HG03103 (cell line): ENCODE data around the gene LRRC8C.

Experiments used
- ATAC-seq: cut with Tn5 transposase; IDR thresholded peaks from one replicate; pipeline ENCODE4 v1.9.1; 2021; ENCODE audit warnings: low read depth; ENCODE audit not compliant: unreplicated experiment

The LRRC8C gene

GRCh38 chr1:89670163-89670562, 37.2 kb downstream of the LRRC8C start:
- ATAC-seq, result peak; percentile 99

DNA sequence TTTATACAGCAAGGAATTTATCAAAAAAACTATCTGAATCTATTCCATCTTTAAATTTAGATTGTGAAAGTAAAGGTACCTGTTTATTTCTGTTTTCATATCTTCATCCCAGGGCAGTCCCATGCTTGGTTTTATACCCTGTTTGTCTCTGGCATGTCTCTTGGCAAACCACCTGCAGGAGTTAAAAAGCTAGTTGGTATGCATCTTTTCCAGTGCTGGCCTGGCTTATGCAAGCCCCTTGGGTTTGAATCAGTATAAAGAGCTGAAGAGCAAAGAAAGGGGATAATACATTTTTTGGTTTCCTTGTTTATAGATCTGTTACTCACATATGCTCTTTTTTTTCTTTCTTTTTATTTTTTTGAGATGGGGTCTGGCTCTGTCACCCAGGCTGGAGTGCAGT, 37.8 kb downstream of the LRRC8C start:
- no peak for ATAC-seq

DNA sequence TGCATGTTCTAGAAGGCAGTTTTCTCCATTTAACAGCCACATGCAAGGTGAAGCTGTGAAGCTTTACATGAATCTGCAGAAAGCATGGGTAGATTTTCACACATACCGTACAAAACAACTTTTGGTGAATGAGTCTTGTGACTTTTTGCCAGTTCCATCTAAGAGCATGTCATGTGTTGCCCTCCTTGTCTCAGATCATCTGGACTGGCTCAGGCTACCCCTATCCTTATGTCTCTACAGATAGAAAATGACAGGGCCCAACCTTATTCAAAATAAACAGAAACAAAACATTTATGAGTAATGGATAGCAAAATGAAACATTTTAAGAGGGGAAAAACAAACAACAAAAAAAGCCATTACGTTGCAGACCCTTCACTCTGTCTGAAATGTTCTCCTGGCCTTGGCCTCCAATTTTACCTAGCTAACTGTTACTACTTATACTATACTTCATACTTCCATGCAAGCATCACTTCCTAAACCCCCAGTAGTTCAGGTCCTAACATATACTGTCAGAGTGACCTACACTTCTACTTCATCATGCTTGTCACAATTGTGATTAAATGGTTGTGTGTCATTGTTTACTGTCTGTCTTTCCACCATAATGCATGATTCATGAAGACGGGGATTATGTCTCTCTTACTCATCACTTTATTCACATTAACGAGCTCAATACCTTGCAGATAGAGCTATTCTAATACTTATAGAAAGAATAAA, 39.0 kb downstream of the LRRC8C start:
- no peak for ATAC-seq

DNA sequence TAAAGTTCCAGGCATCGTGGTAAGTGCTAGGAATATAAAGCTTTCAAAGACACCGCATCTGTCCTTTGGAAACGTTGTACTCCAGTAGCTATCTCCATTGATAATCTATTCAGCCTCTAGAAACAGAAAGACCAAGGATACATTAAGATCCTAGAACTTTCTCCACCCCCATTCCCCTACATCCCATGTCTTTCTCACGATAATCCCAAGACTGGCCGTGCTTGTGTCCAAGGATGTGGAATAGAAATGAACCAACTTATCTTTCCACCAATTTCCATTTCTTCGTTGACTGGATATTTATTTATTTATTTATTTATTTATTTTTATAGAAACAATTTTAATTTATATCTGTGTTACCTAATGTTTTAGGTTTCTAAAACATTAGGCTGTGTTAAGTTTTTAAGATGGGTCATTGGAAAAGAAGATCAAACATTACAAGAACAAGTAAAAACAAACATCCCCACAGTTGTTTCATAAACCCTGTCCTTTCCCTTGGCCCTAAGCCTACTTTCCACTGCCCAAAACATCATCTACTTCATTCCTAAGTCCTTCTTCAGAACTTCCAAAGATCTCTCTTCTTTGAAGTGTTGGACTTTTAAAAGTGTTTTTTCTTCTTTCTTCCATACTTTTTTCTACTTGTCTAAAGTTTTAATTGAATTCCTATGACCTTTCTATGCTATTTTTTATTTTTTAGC, 39.7 kb downstream of the LRRC8C start:
- ATAC-seq, result no peak

DNA sequence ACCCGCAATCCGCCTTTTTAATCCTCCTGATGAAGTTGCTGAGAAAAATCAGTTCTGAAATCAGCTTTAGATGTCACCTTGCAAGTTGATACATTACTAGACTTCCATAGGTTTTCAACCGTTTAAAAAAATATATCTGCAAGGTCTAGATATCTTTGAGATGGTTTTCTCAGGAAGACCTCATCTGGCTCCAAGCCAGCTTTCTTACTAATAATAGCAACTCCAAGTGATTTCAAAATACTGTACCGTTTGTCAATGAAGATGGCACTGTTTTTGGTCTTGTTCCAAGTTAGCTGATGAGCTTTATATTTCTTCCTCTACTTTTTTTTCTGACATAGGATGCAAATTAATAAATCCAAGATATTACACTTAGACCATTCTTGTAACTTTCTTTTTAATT, 40.3 kb downstream of the LRRC8C start:
- ATAC-seq, result no peak

DNA sequence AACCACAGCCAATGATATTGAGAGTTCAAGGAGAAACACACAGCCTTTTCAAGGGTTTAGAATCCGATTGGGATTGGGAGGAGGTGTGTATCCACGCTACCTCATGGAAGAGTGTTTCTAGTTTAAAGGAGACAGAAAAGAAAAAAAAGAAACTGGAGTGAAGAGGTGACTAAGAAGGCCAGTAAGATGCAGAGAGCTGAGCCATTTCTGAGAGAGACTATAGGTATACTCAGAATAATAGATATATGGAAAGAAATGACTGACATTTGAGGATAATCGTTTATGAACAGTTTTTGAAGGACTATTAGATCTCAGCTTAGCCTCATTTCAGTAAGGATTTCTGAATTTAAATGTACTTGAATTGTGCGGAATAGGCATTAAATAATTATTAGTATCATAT, 42.8 kb downstream of the LRRC8C start:
- no peak for ATAC-seq

DNA sequence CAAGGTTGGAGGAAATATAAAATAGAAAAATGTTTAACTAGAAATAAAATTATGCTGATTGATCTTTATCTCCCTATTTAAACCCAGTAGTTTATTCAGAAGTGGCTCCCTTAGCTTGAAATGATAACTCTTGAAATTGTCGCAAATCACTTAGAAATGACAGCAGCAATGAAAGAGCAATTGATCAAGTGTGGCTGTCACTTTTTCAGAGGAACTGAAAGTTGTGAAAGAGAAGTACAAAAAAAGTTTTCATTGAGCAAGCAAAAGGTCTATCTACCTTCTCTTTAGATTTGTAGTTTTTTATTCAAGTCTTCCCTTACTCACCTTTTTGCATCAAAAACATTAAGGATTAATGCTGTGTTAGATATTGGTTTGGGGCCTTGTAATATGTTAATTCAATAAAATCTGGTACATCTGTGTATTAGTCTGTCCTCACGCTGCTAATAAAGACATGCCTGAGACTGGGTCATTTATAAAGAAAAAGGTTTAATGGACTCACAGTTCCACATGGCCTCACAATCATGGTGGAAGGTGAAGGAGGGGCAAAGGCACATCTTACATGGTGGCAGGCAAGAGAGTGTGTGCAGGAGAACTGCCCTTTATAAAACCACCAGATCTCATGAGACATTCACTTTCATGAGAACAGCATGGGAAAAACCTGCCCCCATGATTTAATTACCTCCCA, 48.3 kb downstream of the LRRC8C start:
- peak; percentile 65 for ATAC-seq

DNA sequence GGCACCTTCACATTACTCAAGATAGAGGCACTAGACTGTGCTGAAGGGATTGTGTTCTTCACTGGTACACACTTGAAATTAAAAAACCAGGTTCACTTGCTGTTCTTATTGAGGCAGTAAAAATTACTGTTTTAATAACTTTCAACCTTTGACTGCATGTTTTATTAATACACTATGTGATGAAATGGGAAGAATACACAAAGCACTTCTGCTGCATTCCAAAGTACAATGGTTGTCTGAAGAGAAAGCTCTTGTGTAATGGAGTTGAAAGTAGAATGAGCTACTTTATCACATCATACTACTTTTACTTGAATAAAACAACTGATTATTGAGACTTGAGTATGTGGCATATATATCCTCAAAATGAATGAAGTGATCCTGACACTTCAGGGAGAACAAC, 49.7 kb downstream of the LRRC8C start:
- ATAC-seq, result no peak

DNA sequence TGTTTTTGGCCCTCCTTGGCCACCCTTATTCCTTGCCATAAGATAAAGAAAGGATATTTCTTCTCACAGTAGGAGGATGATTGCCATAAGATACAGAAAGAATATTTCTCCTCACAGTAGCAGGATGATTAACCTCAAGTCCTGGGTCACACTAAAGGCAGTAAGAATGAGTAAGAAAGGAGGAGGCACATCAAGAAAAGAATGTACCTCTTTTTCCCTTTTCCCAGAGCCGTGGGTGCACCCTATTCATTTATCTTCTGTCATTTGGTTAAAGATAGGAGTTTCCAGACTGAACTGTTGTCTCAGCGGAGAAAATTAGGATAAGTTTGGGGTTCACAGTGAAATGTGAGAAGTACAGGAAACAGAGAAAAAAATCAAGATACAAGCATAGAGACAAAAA, 52.5 kb downstream of the LRRC8C start:
- ATAC-seq, result no peak

DNA sequence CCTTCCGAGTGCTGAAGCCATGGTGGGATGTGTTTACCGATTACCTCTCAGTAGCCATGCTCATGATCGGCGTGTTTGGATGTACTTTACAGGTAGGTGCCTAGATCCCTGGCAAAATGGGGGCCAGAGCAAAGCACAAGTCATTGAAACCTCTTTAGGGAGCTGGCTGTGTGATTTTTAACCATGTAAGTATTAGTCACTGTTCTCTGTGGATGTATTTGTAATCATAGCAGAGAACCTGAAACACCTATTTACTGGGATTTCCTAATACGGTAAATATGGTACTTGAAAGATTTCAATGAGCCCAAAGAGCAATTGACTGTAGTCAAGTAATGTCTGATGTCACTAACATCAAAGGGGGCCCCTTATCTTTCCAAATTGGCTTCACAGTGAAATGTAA, 53.6 kb downstream of the LRRC8C start:
- ATAC-seq, result no peak

DNA sequence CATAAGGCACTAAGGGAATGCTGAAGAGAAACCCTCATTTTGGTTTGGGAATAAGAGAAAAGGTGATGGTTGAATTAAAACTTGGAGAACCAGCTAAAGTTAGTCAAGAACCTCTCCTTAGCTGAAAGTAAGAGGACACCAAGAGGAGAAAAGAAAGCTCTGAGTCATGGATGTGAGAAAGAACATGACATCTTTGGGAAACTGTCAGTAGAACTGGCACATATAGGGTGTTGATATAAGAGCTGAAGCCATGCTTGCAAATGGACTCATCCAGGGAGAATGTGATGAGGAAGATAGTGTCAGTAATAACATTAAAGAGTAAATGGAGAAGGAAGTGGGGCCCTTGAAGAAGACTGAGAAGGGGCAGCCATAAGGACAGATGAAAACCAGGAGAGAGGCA, 54.3 kb downstream of the LRRC8C start:
- no peak for ATAC-seq

DNA sequence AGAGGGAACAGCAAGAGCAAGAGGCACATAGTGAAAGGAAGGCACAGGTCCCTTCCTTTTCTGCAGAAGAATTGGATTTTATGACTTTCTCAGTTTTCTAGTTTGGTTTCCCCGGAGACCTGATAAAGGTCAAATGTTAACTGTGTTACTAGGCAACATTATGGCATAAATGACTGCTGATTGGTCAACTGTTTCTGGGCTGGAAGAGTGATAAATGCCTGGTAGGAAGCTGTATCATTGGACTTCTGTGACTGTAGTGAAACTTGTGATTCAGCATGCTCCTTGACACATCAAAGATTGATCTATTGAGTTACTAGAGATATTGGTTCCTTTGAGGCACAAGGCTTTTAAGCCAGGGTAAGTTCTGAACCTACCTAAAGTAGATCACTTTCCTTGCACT, 55.7 kb downstream of the LRRC8C start:
- ATAC-seq, result no peak

GRCh38 chr1:89689234-89689633, 56.3 kb downstream of the LRRC8C start:
- no peak for ATAC-seq

GRCh38 chr1:89690595-89690994, 57.7 kb downstream of the LRRC8C start:
- ATAC-seq, result no peak

- peak; percentile 63 for ATAC-seq
Measured at GRCh38 chr1:89692601-89693521, 59.9 kb downstream of the LRRC8C start.

DNA sequence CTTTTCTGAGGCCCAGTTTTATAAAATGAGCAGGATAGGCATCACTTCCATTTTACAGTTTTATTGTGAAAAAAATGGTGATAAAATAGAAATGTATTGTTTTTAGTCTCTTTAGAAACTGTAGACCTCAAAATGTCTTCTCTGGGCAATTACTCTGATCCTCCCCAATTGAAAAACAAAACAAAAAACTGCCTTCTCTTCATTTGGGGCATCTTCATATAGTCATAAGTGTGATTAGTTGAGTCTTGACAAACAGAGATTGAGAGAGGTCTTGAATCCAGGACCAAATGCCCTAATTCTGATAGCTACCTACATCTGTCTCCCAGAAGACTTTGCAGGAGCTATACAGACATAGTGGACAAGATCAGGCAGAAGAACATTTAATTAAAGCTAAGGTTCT, 62.9 kb downstream of the LRRC8C start:
- ATAC-seq, result no peak

DNA sequence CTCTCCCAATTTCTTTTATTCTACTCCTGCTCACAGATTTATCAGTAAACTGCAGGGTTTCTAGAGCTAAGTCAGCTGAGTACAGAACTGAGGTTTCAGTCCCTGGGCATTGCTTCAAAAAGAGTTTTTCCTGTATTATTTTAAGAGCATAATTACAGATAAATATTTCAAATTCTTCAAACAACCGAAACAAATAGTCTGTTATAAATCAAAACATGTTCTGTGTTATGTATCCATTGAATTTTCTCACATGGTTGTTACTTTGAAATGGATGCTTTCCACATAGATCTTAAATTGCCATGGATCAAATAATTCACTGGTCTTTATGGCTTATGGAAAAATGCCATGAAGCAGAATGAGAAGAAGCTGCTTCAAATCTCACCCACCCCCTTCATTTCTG, 64.5 kb downstream of the LRRC8C start:
- ATAC-seq, result no peak

- ATAC-seq, result no peak
Measured at GRCh38 chr1:89698020-89698560, 65.2 kb downstream of the LRRC8C start.

- no peak for ATAC-seq
Measured at GRCh38 chr1:89698624-89699023, 65.7 kb downstream of the LRRC8C start.

DNA sequence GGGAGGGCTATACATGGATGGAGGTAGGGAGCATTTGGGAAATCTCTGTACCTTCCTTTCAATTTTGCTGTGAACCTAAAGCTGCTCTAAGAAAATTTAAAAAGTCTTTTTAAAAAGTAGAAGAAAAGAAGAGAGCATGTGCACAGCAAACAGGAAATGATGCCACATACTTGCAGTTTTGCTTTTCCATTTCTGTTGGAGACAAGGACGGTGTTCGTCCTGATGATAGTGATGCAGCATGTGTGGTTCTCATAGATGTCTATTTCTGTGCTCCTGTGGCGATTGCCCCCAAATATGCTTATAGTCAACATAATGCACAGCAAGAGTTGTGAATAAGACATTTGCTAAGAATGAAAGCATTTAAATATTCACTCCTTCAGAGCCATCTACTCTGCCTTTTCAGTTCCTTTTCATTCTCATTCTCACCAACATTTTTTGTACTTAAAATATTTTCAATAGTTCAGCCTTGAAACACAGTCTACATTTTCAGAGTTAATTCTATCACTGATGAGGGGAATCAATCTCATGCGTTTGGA, 66.6 kb downstream of the LRRC8C start:
- ATAC-seq, result no peak
